Suprapubic skin (tissue), 4 donors: Measurements from ENCODE around the gene MRPL39. TPM values are rescaled to one million over a fixed set of nuclear protein-coding genes. Genes with fewer than 3 reads are reported as not detected.

ENCODE experiments used
- DNase-seq, 2 donors: peaks; one replicate each; pipeline ENCODE4 v3.0.0-alpha.2; 2019; ENCODE audit warnings: low spot score in 2 of 2
- H3K27ac ChIP-seq: fragments of 200-600 bp; sonication (generic); one replicate; pipeline ENCODE4 v1.5.1; 2019
- H3K27me3 ChIP-seq: fragments of 200-600 bp; sonication (generic); one replicate; pipeline ENCODE4 v1.5.1; 2019
- H3K36me3 ChIP-seq: fragments of 200-600 bp; sonication (generic); one replicate; pipeline ENCODE4 v1.5.1; 2019
- H3K4me1 ChIP-seq: fragments of 200-600 bp; sonication (generic); one replicate; pipeline ENCODE4 v1.5.1; 2019
- H3K4me3 ChIP-seq: fragments of 200-600 bp; sonication (generic); one replicate; pipeline ENCODE4 v1.5.1; 2019; ENCODE audit warnings: mild to moderate bottlenecking
- H3K9me3 ChIP-seq: fragments of 200-600 bp; sonication (generic); one replicate; pipeline ENCODE4 v1.5.1; 2019
- EP300 ChIP-seq: sonication (generic); formaldehyde crosslinking; IDR thresholded peaks from one replicate; pipeline ENCODE4 v1.6.1; 2017; ENCODE audit warnings: antibody characterized with exemption
- POLR2A ChIP-seq, 2 donors: fragments of 450-650 bp; IDR thresholded peaks; one replicate each; pipeline ENCODE4 v1.6.1; 2017; ENCODE audit warnings: antibody characterized with exemption in 2 of 2, mild to moderate bottlenecking in 2 of 2, moderate library complexity in 2 of 2
- POLR2AphosphoS5 ChIP-seq, 3 donors: sonication (generic); formaldehyde crosslinking; IDR thresholded peaks; one replicate each; pipeline ENCODE4 v1.6.1; 2017; ENCODE audit warnings: antibody characterized with exemption in 3 of 3
- WGBS: methylation state at CpG from one replicate; pipeline ENCODE4 v1.1.5; 2018; 5-methylcytosine and 5-hydroxymethylcytosine counted together
- total RNA-seq, 4 donors: library from RNA; depleted of rRNA; stranded (reverse); fragments of >200 nt; gene quantifications; one replicate each; pipeline ENCODE4 v1.1.0, GENCODE V29; 2016
- TF ChIP-seq, protein P1 (sequence below), 2 donors: fragments of 200-600 bp in 1 of 2; fragments of 450-650 bp in 1 of 2; sonication (generic) in 1 of 2; IDR thresholded peaks; one replicate each; pipeline ENCODE4 v1.5.1; 2016 to 2019; ENCODE audit warnings: antibody characterized with exemption in 2 of 2, mild to moderate bottlenecking in 1 of 2, moderate library complexity in 1 of 2

MRPL39 gene
- total RNA-seq, 4 donors from 2014 or later = 21.4 to 28.7 (median 23.1) TPM

DNA sequence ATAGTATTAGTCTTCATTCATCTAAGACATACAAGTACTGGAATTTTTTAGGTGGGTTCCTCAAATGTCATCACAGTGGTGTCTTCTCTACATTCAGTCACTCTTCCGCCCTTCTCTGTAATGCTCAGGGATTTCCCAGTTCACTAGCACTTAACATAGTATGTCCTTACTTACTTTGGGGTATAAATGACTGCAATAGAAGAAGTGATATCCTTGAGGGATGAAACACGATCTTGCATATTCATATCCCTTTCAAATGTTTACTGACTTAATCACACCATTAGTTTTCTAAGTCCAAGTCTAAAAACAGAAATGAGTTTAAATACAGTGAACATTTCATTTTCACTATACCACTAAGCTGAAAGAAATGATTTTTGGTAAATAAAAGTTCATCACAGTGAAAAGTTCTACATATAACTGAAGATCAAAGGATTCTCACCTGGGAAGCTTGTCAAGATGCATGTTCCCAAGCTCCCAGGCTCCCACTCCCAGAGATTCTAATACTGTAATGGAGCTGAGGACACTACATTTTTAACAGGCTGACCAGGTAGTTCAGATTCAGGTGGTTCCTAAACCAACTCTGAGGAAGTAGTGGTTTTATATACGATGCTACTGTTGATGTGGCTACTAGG is 29.7 kb downstream of the MRPL39 start:
- Histone ChIP-seq H3K9me3 (no peaks in the 10 kb centered on the region), H3K27me3 (no peaks in the 10 kb centered on the region), H3K4me1 (peaks cover 7% of the 10 kb centered on the region), H3K27ac (no peak overlapping the region), H3K36me3 (peaks cover 2% of the 10 kb centered on the region), H3K4me3 (no peak overlapping the region)
- DNase-seq = no peak
- 87% methylated on average over 3 of the region's 3 CpGs for WGBS
- TF ChIP-seq, protein P1, sequence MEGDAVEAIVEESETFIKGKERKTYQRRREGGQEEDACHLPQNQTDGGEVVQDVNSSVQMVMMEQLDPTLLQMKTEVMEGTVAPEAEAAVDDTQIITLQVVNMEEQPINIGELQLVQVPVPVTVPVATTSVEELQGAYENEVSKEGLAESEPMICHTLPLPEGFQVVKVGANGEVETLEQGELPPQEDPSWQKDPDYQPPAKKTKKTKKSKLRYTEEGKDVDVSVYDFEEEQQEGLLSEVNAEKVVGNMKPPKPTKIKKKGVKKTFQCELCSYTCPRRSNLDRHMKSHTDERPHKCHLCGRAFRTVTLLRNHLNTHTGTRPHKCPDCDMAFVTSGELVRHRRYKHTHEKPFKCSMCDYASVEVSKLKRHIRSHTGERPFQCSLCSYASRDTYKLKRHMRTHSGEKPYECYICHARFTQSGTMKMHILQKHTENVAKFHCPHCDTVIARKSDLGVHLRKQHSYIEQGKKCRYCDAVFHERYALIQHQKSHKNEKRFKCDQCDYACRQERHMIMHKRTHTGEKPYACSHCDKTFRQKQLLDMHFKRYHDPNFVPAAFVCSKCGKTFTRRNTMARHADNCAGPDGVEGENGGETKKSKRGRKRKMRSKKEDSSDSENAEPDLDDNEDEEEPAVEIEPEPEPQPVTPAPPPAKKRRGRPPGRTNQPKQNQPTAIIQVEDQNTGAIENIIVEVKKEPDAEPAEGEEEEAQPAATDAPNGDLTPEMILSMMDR (IDR thresholded peaks at IDR 0.05) = no peak
- TF ChIP-seq EP300 (no peak), POLR2A (IDR thresholded peaks at IDR 0.05) (no peak), POLR2AphosphoS5 (IDR thresholded peaks at IDR 0.05) (no peak)

DNA sequence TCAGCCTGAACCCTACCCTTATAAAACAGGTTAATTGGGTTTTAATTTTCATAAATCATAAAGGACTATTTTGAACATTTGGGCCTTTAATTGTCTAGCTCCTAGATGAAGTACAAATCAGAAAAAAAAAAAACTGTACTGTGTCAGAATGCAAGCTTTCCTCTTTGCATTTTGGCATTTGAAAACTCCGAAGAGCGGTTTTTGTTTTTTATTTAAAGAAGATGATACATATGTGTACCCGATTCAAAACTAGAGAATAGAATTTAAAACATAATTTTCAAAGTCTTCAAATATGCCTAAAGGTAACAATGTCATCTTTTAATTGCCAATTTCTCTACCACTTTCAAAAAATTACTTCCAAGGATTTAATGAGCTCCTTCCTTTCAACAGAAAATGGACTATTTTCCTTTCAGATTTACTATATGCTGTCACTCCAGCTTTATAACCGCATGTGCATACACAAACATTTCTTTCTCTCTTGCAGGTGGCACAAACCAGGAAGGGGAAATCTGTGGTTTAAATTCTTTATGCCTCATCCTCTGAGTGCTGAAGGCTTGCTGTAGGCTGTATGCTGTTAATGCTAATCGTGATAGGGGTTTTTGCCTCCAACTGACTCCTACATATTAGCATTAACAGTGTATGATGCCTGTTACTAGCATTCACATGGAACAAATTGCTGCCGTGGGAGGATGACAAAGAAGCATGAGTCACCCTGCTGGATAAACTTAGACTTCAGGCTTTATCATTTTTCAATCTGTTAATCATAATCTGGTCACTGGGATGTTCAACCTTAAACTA is 33.7 kb downstream of the MRPL39 start:
- H3K36me3 ChIP-seq = peaks cover 2% of the 10 kb centered on the region
- no peak for DNase-seq
- no peaks in the 10 kb centered on the region for H3K27me3 ChIP-seq
- H3K9me3 ChIP-seq = no peaks in the 10 kb centered on the region
- WGBS = 52% methylated on average over 6 of the region's 6 CpGs
- TF ChIP-seq EP300 (no peak), POLR2A (IDR thresholded peaks at IDR 0.05) (no peak), POLR2AphosphoS5 (IDR thresholded peaks at IDR 0.05) (no peak)
- TF ChIP-seq, protein P1 (IDR thresholded peaks at IDR 0.05) = no peak
- H3K4me1 ChIP-seq = peaks cover 7% of the 10 kb centered on the region
- H3K4me3 ChIP-seq = no peak overlapping the region
- no peak overlapping the region for H3K27ac ChIP-seq

DNA sequence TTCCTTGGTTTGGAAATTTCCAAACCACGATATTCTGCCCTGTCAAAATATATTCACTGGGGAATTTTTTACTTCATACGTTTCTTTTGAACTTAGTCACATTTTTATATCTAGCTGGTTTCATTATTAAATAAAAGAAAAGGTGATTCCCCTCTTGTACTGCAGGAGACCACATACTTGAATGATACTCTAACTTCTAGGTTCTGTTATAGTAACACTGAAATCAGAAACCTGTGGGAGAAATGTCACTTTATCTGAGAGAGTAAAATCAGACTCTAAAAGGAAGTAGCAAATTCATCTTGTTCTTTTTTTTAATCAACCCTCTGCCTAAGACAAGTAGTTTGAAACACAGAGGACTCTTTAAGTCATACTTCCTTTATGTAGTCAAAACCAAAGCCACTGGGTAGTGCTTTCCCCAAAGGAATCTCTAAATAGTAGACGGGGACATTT is 34.4 kb downstream of the MRPL39 start:
- Histone ChIP-seq H3K4me1 (peaks cover 10% of the 10 kb centered on the region), H3K27ac (no peak overlapping the region), H3K9me3 (no peaks in the 10 kb centered on the region), H3K27me3 (no peaks in the 10 kb centered on the region), H3K36me3 (peaks cover 1% of the 10 kb centered on the region), H3K4me3 (no peak overlapping the region)
- no peak for TF ChIP-seq POLR2AphosphoS5 (IDR thresholded peaks at IDR 0.05)
- DNase-seq = no peak
- WGBS = 68% methylated on average over 3 of the region's 3 CpGs

DNA sequence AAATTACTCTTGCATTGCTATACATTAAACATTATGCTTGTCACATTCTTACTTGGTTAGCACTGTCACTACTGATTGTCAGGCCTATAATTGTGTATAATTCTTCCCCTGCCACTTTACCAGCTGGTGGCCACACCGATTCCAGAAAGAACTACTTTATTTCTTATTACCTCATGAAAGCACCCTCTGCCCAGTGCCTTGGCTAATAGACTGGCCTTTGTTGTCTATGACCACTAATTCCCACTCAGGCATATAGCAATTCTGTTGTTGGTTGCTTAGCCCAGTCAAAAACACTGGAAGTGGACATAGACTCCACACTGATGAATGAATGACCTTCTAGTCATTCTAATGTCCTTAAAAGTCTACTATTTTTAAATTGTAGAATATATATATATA is 35.6 kb downstream of the MRPL39 start:
- DNase-seq = no peak
- 92% methylated on average over 1 of the region's 1 CpG for WGBS
- H3K9me3 ChIP-seq = no peaks in the 10 kb centered on the region
- H3K4me1 ChIP-seq = peaks cover 11% of the 10 kb centered on the region
- TF ChIP-seq POLR2AphosphoS5 (IDR thresholded peaks at IDR 0.05) = no peak
- TF ChIP-seq EP300 = no peak
- no peak for TF ChIP-seq POLR2A (IDR thresholded peaks at IDR 0.05)
- TF ChIP-seq, protein P1 (IDR thresholded peaks at IDR 0.05) = no peak
- H3K27me3 ChIP-seq = no peaks in the 10 kb centered on the region
- H3K27ac ChIP-seq = no peak overlapping the region
- H3K36me3 ChIP-seq = no peaks in the 10 kb centered on the region
- H3K4me3 ChIP-seq = no peak overlapping the region

DNA sequence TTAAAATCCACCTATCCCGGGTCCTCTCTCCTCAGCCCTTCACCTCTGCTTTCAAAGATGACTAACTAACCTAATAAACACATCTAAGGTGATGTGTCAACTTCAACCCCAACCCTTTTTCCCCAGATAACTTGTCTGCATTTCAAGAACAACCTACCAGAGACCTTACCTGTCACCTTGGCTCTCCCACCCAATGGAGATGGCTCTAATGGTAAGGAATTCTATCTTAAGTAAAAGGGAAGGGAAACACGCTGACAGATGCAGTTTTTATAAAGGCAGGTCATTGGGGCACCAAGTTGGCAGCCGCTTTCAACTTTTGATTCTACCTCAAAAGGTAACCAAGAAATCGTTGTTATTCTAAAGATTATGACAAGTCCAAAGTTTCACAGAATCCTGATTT is 37.6 kb downstream of the MRPL39 start:
- no peaks in the 10 kb centered on the region for H3K9me3 ChIP-seq
- DNase-seq = no peak
- H3K27ac ChIP-seq = no peak overlapping the region
- 87% methylated on average over 4 of the region's 4 CpGs for WGBS
- H3K4me3 ChIP-seq = no peak overlapping the region
- TF ChIP-seq, protein P1 (IDR thresholded peaks at IDR 0.05) = no peak
- TF ChIP-seq EP300 (no peak), POLR2A (IDR thresholded peaks at IDR 0.05) (no peak), POLR2AphosphoS5 (IDR thresholded peaks at IDR 0.05) (no peak)
- H3K36me3 ChIP-seq = no peaks in the 10 kb centered on the region
- H3K4me1 ChIP-seq = peaks cover 11% of the 10 kb centered on the region
- no peaks in the 10 kb centered on the region for H3K27me3 ChIP-seq
